HG02973 (cell line): Measurements from ENCODE around the gene SH3GLB2.

Experiments used
- ATAC-seq: cut with Tn5 transposase; IDR thresholded peaks from one replicate; pipeline ENCODE4 v1.9.1; 2021; ENCODE audit warnings: moderate library complexity; ENCODE audit not compliant: unreplicated experiment

Gene SH3GLB2

DNA sequence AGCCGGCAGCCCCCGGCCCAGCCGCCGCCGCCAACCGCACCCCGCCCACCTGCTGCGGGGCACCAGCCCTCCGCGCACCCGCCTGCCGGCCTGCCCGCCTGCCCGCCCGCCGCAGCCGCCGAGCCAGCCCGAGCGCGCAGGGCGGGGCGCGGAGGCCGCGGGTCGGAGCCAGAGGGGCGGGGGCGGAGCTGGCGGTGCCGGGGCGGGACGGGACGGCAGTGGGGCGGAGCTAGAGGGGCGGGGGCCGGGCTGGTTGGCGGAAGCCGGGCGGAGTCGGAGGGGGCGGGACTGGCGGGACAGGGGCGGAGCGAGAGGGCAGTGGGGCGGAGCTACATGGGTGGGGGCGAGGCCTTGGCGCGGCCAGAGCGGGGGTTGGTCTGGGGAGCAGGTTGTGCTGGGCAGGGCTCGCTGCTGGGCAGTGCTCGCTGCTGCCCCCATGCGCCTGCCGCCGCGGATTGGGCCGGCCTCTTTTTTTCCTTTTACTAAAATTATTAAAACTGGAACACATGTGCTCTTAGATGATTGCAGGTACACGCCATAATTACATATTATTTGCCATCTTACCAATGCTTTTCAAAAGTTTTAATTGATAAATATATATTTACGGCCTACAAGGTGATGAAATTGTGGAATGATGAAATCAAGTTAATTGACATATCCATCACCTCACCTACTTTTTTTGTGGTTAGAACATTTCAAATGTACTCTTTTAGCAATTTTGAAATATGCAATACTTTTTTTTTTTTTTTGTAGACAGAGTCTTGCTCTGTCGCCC is at the start of gene SH3GLB2:
SH3GLB2 (minus strand) TSS at position 140 of the 775 bp plus-strand sequence. CDS start 177 bp downstream, outside the sequence.
- ATAC-seq = peak; percentile 68

DNA sequence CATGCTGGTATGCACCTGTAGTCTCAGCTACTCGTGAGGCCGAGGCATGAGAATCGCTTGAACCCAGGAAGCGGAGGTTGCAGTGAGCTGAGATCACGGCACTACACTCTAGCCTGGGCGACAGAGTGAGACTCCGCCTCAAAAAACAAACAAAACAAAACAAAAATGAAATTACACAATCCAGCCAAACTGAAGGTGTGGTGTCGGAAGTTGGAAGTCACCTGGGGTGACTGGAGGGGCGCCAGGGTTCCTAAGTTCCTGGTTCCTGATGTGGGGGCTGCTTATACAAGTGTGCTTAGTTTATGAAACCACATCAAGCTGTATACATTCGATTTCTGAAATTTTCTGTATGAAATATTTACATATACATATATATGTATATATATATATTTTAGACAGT is 49.1 kb upstream of the SH3GLB2 start:
- no peak for ATAC-seq

DNA sequence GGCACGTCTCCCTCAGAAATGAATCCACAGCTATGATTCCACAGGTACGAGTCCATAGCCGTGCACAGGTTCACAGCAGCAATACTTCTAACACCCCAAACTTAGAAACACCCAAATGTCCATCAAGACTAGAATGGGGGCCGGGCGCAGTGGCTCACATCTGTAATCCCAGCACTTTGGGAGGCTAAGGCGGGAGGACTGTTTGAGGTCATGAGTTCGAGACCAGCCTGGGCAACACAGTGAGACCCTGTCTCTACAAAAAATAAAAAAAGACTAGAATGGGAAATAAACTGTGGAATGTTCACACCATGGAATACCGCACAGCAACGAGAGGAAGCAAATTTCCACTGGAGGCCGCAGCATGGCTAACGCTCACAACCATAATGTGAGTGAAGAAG is 48.5 kb upstream of the SH3GLB2 start:
- ATAC-seq = no peak

DNA sequence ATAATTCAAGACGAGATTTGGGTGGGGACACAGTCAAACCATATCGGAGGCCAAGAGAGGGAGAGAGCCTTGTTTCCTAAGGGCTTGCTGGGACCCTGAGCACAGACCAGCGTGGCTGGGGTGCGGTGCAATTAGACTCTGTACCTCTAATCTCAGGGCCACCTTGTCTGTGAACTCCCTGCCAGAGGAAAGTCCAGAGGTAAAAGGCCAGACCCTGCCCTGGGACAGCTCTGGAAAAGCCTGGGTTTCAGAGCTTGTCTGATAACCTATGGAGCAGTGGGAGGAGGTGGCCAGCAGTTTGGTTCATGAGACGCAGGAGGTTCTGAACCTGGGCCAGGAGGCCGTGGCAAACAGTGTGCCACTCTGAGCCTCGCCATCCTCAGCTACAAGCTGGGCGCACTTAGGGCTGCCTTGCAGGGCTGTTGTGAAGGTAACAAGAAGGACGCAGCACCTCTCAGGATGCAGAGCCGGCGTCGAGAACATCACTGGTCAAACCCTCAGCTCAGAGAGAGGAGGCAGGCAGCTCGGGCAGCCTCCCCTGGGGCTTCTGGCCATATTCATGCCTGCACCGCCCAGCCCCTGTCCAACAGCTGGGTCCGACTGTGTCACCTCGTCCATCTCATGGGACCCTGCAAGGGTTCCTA is 48.0 kb upstream of the SH3GLB2 start:
- ATAC-seq = no peak

DNA sequence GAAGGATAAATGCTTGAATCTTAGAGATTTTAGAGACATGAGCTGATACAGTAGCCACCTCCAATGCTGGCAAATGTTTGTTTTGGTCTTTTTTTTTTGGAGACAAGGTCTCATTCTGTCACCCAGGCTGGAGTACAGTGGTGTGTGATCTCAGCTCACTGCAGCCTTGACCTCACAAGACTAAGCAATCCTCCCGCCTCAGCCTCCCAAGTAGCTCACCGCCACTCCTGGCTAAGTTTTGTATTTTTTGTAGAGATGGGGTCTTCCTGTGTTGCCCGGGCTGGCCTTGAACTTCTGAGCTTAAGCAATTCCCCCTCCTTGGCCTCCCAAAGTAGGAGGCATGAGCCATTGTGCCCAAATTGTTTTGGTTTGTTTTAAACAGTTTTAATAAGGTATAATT is 46.0 kb upstream of the SH3GLB2 start:
- no peak for ATAC-seq

DNA sequence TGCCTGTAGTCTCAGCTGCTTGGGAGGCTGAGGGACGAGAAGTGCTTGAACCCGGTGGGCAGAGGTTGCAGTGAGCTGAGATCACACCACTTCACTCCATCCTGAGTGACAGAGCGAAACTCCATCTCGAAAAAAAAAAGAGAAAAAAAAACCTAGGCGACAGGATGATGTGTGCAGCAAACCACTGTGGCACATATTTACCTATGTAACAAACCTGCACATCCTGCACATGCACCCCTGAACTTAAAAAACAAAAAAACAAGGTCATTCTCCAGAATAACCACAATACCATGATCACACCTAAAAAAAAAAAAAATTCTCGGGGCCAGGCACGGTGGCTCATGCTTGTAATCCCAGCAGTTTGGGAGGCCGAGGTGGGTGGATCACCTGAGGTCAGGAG is 45.3 kb upstream of the SH3GLB2 start:
- no peak for ATAC-seq

DNA sequence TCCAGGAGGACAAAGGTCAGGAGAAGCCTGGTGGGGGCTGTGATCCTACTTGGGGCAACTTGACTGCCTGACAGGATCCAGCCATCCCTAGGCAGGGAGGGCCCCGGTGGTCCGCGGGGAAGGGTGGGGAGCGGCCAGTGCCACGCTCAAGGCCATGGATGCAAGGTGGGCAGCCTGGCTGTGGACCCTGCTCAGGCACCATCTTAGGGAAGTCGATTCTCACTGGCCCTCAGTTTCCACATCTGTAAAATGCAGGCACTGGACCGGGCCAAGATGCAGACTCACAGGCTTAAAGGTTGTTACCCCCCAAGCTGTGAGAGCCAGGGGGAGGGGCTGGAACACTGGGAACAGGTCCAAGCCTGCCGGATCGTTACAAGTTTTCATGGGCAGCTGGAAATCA is 44.0 kb upstream of the SH3GLB2 start:
- no peak for ATAC-seq

DNA sequence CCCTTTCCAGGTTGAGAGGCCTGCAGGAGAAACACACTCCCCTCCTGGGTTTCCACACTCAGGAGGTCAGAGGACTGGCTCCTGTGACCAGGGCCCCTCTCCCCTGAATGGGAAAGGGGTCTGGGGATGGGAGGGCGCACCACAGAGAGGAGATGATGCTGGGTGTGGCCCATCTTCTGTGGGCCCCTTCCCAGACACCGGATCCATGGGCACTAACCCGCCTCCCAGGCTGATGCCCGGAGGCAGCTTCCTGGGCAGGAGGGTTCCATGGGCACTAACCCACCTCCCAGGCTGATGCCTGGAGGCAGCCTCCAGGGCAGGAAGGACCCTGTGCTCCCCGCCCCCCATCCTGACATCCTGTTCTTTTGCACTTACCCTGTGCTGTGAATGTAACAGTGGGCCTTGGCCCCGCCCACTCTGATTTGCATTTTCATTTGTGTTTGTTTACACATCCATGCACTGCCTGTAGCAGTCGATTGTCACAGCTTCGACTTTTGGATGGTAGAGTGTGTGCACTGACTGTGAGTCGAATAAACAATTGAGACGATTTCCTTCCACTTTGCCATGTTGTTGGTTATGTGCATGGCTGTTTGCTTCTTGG is 43.5 kb upstream of the SH3GLB2 start:
- no peak for ATAC-seq

DNA sequence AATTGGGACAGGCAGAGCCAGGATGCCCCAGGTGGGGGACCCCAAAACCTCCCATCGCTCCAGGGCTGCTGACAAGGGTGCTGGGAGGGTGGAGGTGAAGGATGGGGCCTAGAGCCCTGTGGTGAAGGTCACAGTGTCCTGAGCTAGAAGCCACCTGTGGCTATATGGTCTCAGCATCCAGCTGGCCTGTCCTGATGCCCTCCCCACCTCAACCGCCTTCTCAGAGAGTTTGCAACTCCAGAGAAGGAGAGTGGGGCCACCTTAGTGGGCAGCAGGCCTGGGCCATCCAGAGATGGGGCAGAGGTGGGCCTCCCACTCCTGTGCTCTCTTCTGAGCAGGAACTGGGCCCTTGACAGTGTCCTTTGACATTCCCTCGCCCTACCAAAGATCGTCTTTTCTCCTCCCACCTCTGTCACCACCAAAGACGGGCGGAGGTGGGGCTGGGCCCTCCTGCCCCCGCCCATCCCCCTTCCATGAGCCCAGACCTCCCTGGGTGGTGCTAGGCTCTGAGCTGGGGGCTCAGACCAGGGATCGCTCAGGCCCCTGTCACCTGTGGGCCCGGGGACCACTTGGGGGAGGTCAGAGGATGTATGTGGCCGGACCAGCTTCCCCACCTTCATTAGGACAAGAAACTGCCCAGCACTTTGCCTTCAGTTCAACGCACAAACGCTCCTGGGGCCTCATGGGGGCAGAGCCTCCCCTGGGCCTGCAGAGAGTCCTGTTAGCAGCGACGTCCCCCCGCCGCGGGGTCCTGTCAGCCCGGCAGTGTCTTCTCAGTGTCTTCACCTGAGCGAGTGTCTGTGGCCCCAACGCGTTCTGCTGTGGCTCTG is 42.8 kb upstream of the SH3GLB2 start:
- no peak for ATAC-seq

DNA sequence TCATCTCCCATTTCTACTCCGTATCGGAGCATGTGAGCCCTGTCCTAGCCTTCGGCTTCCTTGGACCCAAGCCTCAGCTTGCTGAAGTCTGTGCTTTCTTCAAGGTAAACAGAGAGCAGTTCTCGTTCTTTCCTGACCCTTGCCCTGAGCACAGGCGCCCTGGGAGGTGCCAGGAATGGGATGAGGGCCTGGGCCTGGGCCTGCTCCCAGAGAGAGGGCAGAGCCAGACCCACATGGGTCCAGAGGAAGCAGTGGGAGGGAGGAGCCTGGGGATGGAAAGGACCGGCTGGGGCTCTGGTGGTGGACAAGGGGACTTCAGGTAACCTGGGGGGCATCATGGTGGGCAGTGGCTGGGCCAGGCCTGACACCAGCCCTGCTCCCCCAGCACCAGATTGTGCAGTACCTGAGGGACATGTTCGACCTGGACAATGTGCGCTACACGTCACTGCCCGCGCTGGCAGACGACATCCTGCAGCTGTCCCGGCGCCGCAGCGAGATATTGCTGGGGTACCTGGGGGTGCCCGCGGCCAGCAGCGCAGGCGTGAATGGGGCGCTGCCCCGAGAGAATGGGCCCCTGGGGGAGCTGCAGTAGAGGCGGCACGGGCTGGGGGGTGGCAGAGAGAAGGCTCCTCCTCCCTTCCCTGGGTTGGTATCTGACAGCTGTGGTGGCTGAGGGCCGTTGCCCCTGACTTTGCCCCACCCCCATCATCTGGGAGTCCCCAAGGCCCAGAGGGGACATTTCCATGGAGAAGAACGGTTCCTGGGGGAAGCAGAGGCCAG is 41.9 kb upstream of the SH3GLB2 start:
- ATAC-seq = no peak

DNA sequence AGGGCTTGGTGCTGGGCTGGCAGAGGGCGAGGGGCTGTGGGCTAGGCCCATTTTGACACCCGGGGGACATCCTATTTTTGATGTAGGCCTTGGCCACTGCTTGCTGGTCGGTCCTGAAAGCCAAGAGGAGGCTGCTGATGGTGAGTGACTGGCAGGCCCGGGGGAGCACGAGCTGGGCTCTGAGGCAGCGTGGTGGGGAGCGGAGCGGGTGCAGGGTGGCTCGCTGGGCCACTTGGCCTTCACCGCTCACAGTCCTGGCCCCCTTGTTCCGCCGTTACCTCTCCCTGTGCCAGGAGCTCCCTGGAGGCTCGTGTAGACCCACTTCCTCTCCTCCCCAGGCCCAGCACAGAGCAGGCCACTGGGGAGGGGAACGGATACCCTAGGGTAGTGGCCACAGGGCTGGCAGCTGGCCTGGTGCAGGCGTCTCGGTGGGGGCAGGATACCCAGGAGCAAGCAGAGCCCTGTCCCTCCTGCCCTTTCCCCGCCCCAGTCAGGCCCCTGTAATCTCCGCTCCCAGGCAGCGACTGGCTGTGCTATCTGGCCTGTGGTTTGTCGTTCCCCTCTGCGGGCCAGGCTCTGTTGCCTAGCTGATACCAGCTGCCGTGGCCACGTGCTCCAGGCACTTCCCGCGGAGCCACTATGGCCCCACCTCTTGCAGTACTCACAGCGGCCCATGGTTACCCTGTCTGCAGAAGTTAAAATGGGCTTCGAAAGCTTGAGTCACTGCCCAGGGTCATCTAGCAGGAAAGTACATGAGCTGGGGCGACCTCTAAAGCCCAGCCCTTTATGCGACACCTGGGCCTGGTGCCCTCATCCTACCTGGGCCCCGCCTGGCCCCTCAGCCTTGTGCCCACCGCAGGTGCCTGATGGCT is 41.1 kb upstream of the SH3GLB2 start:
- ATAC-seq = peak; percentile 68

DNA sequence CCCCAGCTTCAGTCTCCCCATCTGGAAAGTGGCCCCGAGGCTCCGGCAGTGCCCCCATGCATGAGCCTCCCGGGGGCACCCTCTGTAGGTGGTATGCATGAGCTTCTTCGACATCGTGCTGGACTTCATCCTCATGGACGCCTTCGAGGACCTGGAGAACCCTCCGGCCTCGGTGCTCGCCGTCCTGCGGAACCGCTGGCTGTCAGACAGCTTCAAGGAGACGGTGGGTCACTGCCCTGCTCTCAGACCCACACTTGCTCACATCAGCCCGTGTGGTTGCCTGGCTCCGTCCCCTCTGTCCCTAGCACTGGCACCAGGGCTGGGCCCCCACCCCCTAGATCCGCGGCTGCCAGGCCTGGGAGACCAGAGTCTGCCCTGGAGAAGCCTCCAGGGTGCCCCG is 40.0 kb upstream of the SH3GLB2 start:
- ATAC-seq = no peak

DNA sequence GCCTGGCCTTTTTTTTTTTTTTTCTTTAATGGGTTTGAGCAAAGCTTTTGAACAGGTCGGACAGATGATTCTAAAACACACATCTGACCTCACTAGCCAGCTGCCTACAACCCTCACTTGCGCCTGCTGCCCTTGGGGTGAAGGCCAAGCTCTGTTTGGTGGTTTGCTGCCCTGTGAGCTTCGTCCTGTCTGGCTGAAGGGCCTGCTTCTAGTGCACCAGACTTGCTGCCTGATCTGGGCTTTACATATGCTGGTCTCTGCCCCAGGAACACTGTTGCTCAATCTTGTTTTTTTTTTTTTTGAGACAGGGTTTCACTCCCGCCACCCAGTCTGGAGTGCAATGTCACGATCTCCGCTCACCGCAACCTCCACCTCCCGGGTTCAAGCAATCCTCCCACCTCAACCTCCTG is 36.4 kb upstream of the SH3GLB2 start:
- ATAC-seq = no peak

DNA sequence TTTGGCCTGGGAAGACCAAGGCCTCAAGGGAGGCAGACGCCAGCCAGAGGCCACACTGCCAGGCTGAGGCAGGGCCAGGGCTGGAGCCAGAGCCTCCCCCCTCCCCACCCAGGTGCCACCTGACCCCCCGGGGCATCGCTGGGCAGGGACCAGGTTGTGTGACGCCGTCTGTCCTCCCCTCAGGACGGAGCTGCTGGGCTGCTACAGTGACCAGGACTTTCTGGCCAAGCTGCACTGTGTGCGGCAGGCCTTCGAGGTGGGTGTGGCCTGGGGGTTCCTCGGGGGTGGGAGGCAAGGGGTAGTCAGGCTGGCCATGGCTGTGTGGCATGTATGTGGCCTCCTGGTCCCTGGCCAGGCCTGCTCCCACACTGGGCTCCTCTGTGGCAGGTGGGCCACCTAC is 34.9 kb upstream of the SH3GLB2 start:
- ATAC-seq = no peak

DNA sequence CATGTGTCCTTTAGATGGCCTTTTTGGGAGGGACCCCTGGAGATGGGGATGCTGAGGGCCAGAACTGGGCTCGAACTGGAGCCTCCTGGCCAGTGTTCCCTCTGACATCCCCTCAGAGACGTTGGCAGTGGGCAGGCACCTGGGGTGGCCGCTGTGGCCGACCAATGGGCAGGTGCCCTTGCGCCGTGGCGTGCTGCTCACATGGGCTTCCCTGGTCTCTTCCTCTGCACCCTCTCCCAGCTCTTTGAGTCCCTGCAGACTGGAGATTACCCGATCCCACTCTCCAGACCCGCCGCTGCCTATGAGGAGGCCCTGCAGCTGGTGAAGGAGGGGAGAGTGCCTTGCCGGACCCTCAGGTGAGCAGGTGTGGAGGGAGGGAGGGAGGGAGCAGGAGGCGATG is 32.9 kb upstream of the SH3GLB2 start:
- ATAC-seq = no peak

DNA sequence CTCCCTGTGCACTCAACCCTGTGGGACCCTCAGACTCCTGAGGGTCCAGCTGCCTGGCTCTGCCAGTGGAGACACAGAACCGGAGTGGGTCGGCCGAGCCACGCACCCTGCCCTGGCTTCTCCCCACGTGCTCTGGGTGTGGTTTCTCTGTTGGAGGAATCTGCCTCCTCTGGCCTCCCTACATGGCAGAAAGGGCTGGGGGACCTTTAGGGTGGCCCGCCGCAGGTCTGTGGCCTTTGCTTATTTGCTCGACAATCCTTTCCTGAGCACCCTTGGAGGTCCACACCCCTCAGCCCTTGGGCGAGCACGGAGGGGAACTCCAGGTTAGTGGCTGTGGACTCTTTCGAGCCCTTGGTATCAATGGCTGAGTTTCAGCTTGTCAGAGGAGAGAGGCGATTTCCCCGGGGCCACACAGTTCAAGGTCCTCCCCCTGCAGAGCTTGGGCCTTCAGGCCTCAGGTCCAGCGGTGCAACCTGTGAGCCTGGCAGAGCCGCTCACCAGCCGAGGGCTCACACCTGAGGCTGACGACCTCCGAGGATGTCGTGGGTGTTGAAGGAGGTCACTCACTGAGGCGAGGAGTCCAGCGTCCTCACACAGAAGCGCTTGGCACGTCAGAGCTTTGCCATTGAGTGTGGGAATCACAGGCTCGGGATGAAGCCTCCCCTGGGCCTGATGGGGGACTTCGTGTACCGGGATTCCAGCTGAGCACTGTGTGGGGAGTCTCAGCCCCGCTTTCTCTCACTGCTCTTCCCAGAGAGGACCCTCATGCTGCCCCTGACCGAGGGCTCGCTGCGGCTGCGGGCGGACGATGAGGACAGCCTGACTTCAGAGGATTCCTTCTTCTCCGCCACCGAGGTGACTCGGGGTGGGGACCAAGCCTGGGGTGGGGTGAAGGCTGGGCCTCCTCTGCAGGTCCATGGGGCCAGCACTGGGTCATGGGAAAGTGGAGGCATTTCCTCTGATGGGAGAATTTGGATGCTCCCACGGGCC is 32.0 kb upstream of the SH3GLB2 start:
- no peak for ATAC-seq

DNA sequence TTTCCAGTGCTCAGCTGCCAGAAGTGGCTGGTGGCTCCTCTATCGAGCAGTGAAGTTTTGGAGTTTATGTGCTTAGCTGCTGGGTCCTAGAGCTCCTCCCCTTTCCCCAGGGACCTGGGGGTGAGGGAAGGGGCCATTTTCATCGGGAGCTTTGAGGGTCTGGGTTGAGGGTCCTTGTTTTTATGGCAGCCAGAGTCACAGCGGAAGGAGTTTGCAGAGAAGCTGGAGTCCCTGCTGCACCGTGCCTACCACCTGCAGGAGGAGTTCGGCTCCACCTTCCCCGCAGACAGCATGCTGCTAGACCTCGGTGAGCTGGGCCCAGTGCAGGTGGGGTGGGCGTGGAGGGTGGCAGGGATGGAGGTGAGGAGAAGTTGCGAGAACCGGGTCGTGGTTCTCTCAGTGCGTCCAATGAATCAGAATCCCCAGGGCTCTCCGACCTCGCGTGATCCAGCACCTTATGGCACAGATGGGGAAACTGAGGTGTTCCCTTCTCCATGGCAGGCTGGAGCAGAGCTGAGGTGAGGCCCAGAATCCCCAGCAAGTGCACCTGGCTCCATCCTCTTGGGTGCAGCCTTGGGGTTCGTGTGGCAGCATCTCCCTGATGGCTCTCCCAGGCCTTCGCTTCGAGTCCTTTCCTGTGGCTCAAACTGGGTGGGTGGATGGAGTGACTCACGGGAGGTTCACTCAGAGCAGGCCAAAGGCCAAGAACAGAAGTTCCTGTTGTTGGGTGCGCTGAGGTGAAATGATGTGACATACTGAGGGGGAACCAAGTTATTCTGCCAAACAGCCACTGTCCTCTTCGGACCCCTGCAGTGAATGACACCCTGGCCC is 31.0 kb upstream of the SH3GLB2 start:
- ATAC-seq = no peak
